Breast epithelium (tissue), 3 donors: ENCODE results near the gene SLK.

Experiments used
- POLR2A ChIP-seq: fragments of 450-650 bp; IDR thresholded peaks from one replicate; pipeline ENCODE4 v1.6.1; 2016; ENCODE audit warnings: antibody characterized with exemption, mild to moderate bottlenecking, moderate library complexity
- POLR2AphosphoS5 ChIP-seq, 3 donors: sonication (generic); formaldehyde crosslinking; IDR thresholded peaks; one replicate each; pipeline ENCODE4 v1.6.1; 2017; ENCODE audit warnings: antibody characterized with exemption in 3 of 3

DNA sequence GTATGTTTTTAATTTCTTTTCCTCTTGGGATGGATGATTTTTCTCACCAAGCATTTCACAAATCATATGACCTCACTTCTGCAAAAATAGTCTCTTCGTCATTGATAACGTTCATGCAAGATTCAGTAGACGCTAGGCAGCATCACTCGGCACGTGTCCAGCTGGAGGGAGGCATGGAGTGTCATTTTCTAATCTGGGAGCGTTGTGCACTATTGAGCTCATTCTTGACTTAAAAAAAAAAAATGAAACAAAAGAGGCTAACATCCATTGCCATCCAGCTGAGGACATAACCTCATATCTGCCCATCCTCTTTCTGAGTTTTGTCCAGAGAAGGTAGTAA, 62.6 kb downstream of the SLK start:
- TF ChIP-seq POLR2AphosphoS5 (IDR thresholded peaks at IDR 0.05) (no peak), POLR2A (no peak)
